D721Med (cell line): ENCODE measurements around the gene TGFBR3.

Experiments used
- DNase-seq: peaks from one replicate; pipeline ENCODE4 v3.0.0; 2011; ENCODE audit warnings: low spot score; ENCODE audit not compliant: insufficient read length
- FAIRE-seq: peaks from 2 replicates; lab custom pipeline; 2011; peaks lifted over from hg19 to GRCh38; lab: Jason Lieb, UNC
- TF ChIP-seq, protein P1 (sequence below): IDR thresholded peaks from 2 replicates; pipeline ENCODE4 v1.5.1; 2012; ENCODE audit warnings: mild to moderate bottlenecking, control low read depth; ENCODE audit not compliant: insufficient read depth; ENCODE audit errors: missing control alignments

Gene TGFBR3

DNA sequence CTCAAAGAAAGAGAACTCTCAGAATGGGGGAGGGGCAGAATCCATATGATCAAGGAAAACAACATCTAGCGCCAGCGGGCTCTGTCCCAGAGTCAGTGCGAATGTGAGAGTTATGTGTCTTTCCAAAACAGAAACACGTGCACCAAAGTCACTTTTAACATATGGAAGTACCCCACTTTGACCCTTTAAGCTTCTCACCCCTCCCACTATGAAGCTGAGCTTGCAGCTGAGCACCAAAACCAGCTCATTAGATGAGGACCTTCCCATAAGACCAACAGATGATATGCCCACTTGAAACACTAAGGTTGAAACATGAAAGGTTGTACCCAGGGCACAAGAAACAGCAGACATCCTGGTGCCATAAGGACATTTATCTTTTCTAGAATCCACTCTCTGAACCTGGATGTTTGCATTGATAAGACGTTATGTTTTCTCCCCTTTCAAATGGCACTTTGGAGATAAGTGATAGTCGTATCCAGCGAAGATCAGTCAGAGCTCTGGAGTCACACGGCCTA is 171.0 kb downstream of the TGFBR3 start:
- DNase-seq (no peak), FAIRE-seq (no peak)
- TF ChIP-seq, protein P1, sequence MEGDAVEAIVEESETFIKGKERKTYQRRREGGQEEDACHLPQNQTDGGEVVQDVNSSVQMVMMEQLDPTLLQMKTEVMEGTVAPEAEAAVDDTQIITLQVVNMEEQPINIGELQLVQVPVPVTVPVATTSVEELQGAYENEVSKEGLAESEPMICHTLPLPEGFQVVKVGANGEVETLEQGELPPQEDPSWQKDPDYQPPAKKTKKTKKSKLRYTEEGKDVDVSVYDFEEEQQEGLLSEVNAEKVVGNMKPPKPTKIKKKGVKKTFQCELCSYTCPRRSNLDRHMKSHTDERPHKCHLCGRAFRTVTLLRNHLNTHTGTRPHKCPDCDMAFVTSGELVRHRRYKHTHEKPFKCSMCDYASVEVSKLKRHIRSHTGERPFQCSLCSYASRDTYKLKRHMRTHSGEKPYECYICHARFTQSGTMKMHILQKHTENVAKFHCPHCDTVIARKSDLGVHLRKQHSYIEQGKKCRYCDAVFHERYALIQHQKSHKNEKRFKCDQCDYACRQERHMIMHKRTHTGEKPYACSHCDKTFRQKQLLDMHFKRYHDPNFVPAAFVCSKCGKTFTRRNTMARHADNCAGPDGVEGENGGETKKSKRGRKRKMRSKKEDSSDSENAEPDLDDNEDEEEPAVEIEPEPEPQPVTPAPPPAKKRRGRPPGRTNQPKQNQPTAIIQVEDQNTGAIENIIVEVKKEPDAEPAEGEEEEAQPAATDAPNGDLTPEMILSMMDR: no peak

GRCh38 chr1:91712981-91713841 is 172.7 kb downstream of the TGFBR3 start:
- TF ChIP-seq, protein P1: no peak
- no peak for DNase-seq
- FAIRE-seq: no peak

DNA sequence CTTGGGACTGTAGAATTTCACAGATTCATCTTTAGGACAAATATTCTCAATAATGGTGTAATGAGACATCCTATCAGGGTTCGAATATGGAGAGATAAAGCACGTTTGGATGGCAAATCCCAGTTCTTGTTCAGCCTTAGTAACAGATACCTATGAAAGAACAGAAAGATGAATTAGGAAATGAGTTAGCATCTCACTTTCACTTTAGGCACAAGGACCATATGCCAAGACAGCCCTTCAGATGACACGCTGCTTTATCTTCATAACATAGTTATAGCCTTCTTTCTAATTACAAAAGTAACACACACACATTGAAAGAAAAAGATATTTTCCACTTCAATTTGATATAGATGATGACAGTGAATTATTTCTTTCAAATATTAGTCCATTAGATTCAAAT is 173.6 kb downstream of the TGFBR3 start:
- DNase-seq (no peak), FAIRE-seq (no peak)
- TF ChIP-seq, protein P1: no peak

DNA sequence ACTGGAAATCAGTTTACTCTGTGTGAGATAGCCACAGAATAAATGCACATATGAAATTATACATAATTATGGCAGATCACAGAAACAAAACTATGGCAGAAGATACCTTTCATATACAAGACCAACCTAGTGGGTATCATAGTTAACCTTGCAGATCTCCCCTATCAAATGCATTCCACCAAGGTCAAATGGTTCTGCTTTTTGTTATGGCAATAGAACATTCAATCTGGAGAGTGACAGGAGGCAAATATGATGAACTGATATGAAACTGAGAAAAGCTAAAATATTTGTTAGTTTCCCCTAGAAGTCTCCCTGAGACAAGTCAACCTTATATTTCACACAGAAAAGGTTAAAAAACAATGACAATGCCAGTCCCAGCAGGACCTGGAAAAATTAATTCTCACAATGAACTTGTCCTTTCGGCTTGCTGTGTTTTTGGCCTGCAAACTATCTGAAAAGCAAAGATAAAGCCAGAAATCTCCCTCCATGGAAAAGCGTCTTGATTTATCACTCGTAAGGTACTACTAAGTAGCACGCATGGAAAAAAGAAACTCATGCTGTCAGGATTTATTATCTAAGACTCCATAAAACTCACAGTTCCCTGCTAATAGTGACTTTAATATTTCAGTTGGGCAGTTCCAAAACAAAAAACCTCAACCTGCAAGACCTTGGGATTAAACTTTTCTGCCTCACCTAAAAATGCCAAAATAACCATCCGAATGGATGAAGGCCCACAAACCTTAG is 174.3 kb downstream of the TGFBR3 start:
- TF ChIP-seq, protein P1: no peak
- no peak for DNase-seq
- no peak for FAIRE-seq

DNA sequence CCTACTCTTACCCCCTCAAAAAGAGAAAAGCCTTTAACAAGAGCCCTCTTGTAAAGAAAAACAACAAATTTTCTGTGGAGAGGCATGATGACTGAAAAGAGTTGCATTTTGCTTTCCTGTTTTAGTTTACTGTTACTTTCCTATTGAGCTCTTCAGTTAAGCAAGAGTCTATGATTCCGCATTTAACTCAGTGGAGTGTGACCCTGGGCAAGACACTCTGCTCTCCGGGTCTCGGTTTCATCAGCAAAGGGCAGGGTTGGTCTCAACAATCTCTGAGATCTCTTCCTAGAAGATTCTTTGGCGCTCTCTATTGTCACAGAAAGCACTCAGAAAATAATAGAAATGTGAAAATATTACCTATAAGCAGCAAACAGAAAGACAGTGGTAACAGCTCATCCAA is 175.7 kb downstream of the TGFBR3 start:
- TF ChIP-seq, protein P1: no peak
- DNase-seq (no peak), FAIRE-seq (no peak)

DNA sequence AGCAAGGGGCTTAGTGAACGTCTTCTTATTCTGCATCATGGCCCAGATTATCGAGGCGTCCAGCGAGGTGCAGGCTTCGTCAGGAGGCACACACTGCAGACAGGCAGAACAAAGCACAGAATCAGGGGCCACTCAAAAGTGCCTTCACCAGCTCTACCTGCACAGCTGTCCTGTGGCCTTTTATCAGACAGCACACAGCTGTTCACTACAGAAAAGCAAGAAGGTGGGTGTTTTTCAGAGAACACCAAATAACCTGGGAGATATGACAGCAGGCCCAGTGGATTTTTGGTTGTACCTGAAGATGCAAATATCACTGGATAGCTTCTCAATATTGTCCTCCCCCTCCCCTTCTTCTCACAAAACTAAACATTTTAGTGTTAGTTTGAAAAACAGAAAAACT is 177.3 kb downstream of the TGFBR3 start:
- TF ChIP-seq, protein P1: no peak
- FAIRE-seq (no peak), DNase-seq (no peak)

DNA sequence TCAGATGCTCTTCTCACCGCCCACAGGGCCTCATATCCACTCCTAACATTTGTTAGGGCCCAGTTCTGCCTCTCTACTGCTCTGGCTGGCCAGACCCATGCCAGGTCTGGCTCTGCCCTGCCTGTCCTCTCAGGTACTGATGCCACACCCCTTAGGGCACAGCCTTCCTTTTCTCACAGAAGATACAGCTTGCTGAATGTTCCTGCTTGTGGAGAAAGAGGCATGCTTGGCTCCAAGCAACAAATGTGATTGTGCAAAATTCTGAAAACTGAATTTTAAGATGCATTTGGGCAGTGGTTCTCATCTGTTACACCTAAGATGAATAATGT is 178.1 kb downstream of the TGFBR3 start:
- FAIRE-seq (no peak), DNase-seq (no peak)
- TF ChIP-seq, protein P1: no peak
